ENCODE data around the gene LMNTD1. TPM values are rescaled to one million over a fixed set of nuclear protein-coding genes. Genes with fewer than 3 reads are reported as not detected.

The LMNTD1 gene
- polyA plus RNA-seq, 3 donors = not detected

- Histone ChIP-seq H2AFZ (ENCODE audit: insufficient read depth, low read depth, low read length, poor library complexity, severe bottlenecking) (no peak overlapping the region), H3K4me2 (replicated peaks; ENCODE audit: extremely low read depth, low read length, poor library complexity, severe bottlenecking) (no peak overlapping the region), H3K36me3 (replicated peaks in 1 of 2; ENCODE audit: control insufficient read depth in 1 of 2, insufficient read depth in 2 of 2, low read length in 2 of 2) (no peaks in the 10 kb centered on the region), H3K9me3 (replicated peaks in 1 of 2; ENCODE audit: control insufficient read depth in 1 of 2, insufficient read depth in 1 of 2, low read length in 2 of 2) (no peaks in the 10 kb centered on the region), H3K27me3 (ENCODE audit: control insufficient read depth in 2 of 2, insufficient read depth in 2 of 2, low read length in 2 of 2) (no peaks in the 10 kb centered on the region), H3K4me1 (ENCODE audit: control insufficient read depth in 1 of 2, insufficient read depth in 2 of 2, low read length in 2 of 2) (no peaks in the 10 kb centered on the region), H3K79me2 (ENCODE audit: insufficient read depth, low read length) (no peaks in the 10 kb centered on the region), H4K20me1 (ENCODE audit: insufficient read depth, low read length) (no peaks in the 10 kb centered on the region), H3K4me3 (replicated peaks in 1 of 3; ENCODE audit: low read depth in 2 of 3, low read length in 3 of 3) (no peak overlapping the region), H3K27ac (ENCODE audit: low read depth in 1 of 2, low read length in 2 of 2) (no peak overlapping the region), H3K9ac (ENCODE audit: insufficient read depth, low read length, poor library complexity, severe bottlenecking) (no peak overlapping the region)
- DNase-seq = no peak
- H3K27me3 Mint-ChIP-seq (ENCODE audit: low read depth in 3 of 3) = peaks cover 0 to 4% (median 1%) of the 10 kb centered on the region in 3 donors
- no peaks in the 10 kb centered on the region for H3K4me1 Mint-ChIP-seq
- no peak for TF ChIP-seq CTCF (IDR thresholded peaks at IDR 0.05)
- intact Hi-C loops (cut with micrococcal nuclease) = no loop called here
- no peak overlapping the region for H3K4me3 Mint-ChIP-seq
- no peak overlapping the region for H3K27ac Mint-ChIP-seq
- H3K36me3 Mint-ChIP-seq = no peaks in the 10 kb centered on the region
- H3K9me3 Mint-ChIP-seq = peaks cover 0 to 6% (median 2%) of the 10 kb centered on the region in 7 donors
- 96% methylated on average over 5 of the region's 5 CpGs for WGBS (ENCODE audit: insufficient coverage)
These were observed 75.9 kb downstream of the LMNTD1 start for GRCh38 chr12:25477217-25477616.

DNA sequence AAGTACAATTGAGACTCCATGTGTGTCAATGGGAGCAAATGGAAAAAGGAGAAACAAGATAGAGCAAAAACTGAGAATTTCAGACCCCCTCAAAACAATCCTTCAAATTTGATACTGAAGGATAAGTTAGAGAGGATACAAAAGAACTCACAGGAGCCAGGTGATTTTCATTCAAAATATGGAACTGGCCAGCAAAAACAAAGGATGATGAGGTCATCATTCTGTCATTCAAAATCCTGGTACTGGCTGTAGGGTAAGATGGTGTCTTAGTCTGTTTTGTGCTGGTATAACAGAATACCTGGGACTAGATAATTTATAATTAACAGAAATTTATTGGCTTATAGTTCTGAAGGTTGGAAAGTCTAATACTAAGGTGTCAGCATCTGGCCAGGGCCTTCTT is 80.6 kb downstream of the LMNTD1 start:
- Mint-ChIP-seq H3K4me3 (no peak overlapping the region), H3K36me3 (no peaks in the 10 kb centered on the region), H3K4me1 (no peaks in the 10 kb centered on the region), H3K9me3 (peaks cover 0 to 4% (median 0%) of the 10 kb centered on the region in 7 donors), H3K27me3 (ENCODE audit: low read depth in 3 of 3) (peaks cover 0 to 1% (median 1%) of the 10 kb centered on the region in 3 donors), H3K27ac (no peak overlapping the region)
- no peak overlapping the region for H3K9ac ChIP-seq (ENCODE audit: insufficient read depth, low read length, poor library complexity, severe bottlenecking)
- H3K4me3 ChIP-seq (replicated peaks in 1 of 3; ENCODE audit: low read depth in 2 of 3, low read length in 3 of 3) = no peak overlapping the region
- intact Hi-C loops (cut with micrococcal nuclease) = no loop called here
- no peaks in the 10 kb centered on the region for H4K20me1 ChIP-seq (ENCODE audit: insufficient read depth, low read length)
- no peak overlapping the region for H3K27ac ChIP-seq (ENCODE audit: low read depth in 1 of 2, low read length in 2 of 2)
- H3K4me2 ChIP-seq (replicated peaks; ENCODE audit: extremely low read depth, low read length, poor library complexity, severe bottlenecking) = no peak overlapping the region
- no peaks in the 10 kb centered on the region for H3K79me2 ChIP-seq (ENCODE audit: insufficient read depth, low read length)
- no peaks in the 10 kb centered on the region for H3K9me3 ChIP-seq (replicated peaks in 1 of 2; ENCODE audit: control insufficient read depth in 1 of 2, insufficient read depth in 1 of 2, low read length in 2 of 2)
- H3K36me3 ChIP-seq (replicated peaks in 1 of 2; ENCODE audit: control insufficient read depth in 1 of 2, insufficient read depth in 2 of 2, low read length in 2 of 2) = no peaks in the 10 kb centered on the region
- H3K4me1 ChIP-seq (ENCODE audit: control insufficient read depth in 1 of 2, insufficient read depth in 2 of 2, low read length in 2 of 2) = no peaks in the 10 kb centered on the region
- no peak overlapping the region for H2AFZ ChIP-seq (ENCODE audit: insufficient read depth, low read depth, low read length, poor library complexity, severe bottlenecking)
- TF ChIP-seq CTCF (IDR thresholded peaks at IDR 0.05) = no peak
- no peak for DNase-seq
- no peaks in the 10 kb centered on the region for H3K27me3 ChIP-seq (ENCODE audit: control insufficient read depth in 2 of 2, insufficient read depth in 2 of 2, low read length in 2 of 2)

Measured in CD14-positive monocyte (primary cell).